Right ventricle myocardium superior (tissue), 1 donor: ENCODE results near the gene CTNNA2. TPM values are rescaled to one million over a fixed set of nuclear protein-coding genes. Genes with fewer than 3 reads are reported as not detected.
A peak's percentile ranks its signal among the peaks of the same experiment; 100 is the strongest.

Experiments
- ATAC-seq: fragments of 200-7000 bp; cut with Tn5 transposase; one replicate; pipeline ENCODE4 v1.9.1; 2020; ENCODE audit warnings: mild to moderate bottlenecking; ENCODE audit not compliant: poor library complexity
- DNase-seq: peaks from one replicate; pipeline ENCODE4 v3.0.0-alpha.2; 2020
- intact Hi-C: fragments of 100-400 bp; cut with DNase I; formaldehyde crosslinking; loops from one replicate; pipeline ENCODE4 v1.11.2; 2022
- total RNA-seq: library from RNA; stranded (reverse); fragmentation: NEBNext Ultra II Directional; extraction: Animal tissue kit (Norgen Biotek cat#: 25700); gene quantifications from one replicate; pipeline ENCODE4 v1.2.1, GENCODE V29; 2021
- donor health status: DM: no; HTN: yes; CAD: no; lungs with severe emphysema.

CTNNA2 gene
- total RNA-seq, 1 donor from 2014 or later = not detected

DNA sequence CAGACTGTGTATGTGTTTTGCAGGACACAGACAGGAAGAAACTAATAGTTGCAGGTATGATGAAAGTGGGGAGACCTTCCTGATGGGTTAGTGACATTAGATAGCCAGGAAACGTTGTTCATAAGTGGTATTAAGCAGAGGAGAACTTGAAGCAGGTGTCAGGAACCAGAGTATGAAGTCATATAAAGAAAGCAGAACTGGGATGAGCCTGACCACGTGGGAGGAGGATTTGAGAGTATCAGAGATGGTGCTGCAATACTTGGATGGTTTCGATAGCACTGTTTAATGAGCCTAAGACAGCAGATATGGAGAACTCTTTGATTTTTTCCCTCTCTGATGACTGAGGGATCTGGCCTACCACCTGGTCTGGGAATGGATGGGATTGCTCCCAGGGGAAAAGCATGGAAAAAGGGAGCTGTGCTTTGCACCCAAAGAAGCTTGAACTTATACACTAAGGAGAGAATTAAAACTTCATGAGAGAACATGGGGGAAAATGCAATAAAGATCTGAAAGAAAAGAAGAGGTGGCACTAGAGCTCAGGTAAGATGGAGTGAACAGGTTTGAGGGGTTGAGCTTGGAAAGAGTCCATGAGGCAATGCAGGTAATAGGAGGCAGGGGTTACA is 1017.7 kb downstream of the CTNNA2 start:
- intact Hi-C loops = no loop called here

DNA sequence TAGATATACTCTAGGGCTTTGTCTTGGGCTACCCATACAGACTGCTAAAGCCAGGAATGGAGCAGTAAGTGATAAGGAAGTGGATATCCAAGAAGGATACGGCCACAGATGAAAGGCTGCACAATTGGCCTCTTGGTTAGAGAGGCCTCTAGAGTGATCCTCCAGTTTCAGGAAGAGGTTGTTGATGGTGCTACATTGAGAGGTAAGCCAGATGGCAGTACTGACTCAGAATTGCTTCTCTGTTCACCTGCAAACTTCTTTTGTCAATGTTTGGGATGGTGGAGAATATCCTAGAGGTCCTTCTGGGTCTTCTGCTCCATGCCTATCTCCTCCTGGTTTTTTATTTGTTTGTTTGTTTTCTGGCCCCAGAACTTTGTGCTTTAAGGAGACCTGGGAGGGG is 1018.5 kb downstream of the CTNNA2 start:
- no peak for ATAC-seq
- DNase-seq = no peak
- intact Hi-C loops = no loop called here

More for the DNA sequence above, 1017.7 kb downstream of the CTNNA2 start:
- ATAC-seq (no peak), DNase-seq (no peak)

DNA sequence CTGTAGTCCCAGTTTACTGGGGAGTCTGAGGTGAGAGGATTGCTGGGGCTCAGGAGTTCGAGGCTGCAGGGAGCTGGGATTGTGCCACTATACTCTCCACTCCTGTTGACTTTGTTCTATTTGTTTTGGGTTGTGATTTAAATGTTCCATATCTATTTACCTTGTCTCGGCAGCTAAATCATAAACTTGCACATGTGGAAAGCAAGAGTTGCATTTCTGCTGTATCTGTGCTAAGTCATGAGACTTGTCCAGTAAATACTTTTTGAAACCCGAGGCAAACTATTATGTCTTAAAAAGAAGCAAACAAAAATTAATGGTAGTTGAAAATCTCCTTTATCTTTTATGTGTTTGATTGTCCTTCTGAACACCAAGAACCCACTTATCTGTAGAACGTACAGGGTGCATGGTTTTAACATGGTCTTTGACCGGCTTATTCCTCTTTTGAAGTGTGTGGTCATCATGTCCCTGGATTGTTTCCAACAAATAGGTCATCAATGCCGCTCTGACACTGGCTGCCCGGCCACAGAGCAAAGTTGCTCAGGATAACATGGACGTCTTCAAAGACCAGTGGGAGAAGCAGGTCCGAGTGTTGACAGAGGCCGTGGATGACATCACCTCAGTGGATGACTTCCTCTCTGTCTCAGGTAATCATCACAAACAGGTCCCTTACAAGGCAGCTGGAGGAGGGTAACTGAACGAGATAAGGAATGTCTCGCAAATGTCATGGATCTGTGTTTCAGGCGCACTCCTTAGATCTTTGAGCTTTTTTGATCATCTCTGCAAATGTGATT is 1032.8 kb downstream of the CTNNA2 start:
- intact Hi-C loops = no loop called here
- DNase-seq (no peak), ATAC-seq (no peak)

DNA sequence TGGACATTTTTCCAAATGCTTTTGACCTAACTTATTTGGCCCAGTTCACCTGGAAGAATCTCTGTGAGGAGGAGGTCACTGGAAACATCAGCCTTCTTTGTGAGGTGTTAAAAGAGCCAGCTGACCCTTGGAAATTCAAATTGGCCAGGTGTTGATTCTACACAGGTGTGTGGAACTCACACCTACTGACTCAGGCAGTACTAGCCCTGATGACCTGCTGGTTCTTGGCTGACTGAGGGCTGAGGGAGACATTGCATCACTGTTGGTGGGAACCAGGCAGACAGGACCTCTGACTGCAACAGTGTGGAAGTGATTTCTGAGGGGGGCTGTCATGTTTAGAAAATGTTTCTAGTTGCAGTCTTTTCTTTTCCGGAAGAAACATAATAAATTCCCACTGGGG is 1033.9 kb downstream of the CTNNA2 start:
- intact Hi-C loops = no loop called here
- DNase-seq (no peak), ATAC-seq (no peak)

DNA sequence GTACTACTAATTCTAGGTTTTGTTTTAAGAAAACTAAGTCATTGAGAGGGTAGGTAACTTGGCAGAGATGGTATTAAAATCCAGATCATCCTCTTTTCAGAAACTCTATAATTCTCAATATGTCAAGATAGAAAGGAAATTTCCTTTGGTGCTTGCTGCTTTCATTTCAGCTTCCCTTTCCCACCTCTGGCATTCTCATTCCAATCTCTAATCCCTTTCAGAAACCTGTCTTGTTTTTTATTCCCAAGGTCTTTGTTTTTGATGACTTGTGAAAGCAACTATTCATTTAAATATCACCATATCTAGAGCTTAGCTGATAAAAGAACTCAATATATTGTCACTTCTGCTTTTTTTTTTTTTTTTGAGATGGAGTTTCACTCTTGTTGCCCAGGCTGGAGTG is 1034.5 kb downstream of the CTNNA2 start:
- DNase-seq (no peak), ATAC-seq (no peak)
- intact Hi-C loops = no loop called here

GRCh38 chr2:80548469-80548868 is 1035.6 kb downstream of the CTNNA2 start:
- intact Hi-C loops = no loop called here
- DNase-seq (peak; percentile 84), ATAC-seq (peak; percentile 100)

- intact Hi-C loops = no loop called here
- no peak for ATAC-seq
- no peak for DNase-seq
Observed at GRCh38 chr2:80549901-80550300, 1037.0 kb downstream of the CTNNA2 start.

- DNase-seq (no peak), ATAC-seq (no peak)
- intact Hi-C loops = no loop called here
Observed at GRCh38 chr2:80560326-80560725, 1047.5 kb downstream of the CTNNA2 start.

DNA sequence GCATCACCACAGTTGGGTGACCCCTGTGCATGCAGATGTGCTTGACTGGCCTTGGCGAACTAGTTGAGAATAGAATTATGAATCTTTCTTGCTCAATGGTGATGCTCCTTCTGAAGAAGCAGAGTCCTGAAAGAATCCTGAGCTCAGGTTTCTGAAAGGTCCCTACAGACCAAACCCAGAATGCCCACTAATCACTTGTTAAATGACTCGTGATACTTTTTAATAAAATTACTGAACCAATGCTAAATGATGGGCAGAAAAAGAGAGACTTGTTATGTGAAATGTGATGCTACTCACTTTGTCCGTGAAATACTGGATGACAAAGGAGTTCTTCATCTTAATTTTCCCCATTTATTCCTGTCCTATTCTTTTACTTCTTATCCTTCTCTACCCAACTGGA is 1055.2 kb downstream of the CTNNA2 start:
- no peak for DNase-seq
- no peak for ATAC-seq
- intact Hi-C loops = no loop called here

- ATAC-seq = no peak
- no peak for DNase-seq
- intact Hi-C loops = no loop called here
Observed at GRCh38 chr2:80573167-80573566, 1060.3 kb downstream of the CTNNA2 start.

- no peak for DNase-seq
- no peak for ATAC-seq
- intact Hi-C loops = no loop called here
Observed at GRCh38 chr2:80573950-80574349, 1061.1 kb downstream of the CTNNA2 start.

GRCh38 chr2:80579756-80580155 is 1066.9 kb downstream of the CTNNA2 start:
- DNase-seq (no peak), ATAC-seq (no peak)
- intact Hi-C loops = no loop called here

GRCh38 chr2:80591233-80591632 is 1078.4 kb downstream of the CTNNA2 start:
- ATAC-seq (no peak), DNase-seq (no peak)
- intact Hi-C loops = no loop called here

GRCh38 chr2:80592106-80592505 is 1079.3 kb downstream of the CTNNA2 start:
- DNase-seq = no peak
- ATAC-seq = no peak
- intact Hi-C loops = no loop called here

- ATAC-seq (no peak), DNase-seq (no peak)
- intact Hi-C loops = no loop called here
Observed at GRCh38 chr2:80610108-80610507, 1097.3 kb downstream of the CTNNA2 start.

DNA sequence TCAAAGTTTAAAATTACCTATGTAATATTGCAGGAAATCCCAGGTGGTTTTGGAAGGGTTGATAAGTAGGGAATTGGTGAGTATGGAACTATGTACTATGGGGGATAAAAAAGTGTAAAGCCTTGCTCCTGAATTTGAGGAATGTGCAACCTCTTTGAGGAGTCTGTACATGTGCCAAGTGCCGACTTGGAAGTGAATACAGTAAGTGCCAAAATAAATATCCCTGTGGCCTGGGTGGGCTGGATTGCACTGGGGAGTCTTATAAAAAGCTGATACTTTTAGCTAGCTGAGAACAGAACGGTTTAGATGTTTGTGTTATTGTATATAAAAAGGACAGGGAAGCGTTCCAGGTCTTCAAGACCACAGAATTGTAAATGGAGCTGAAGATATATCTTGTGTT is 1108.8 kb downstream of the CTNNA2 start:
- DNase-seq (no peak), ATAC-seq (no peak)
- intact Hi-C loops = no loop called here

- DNase-seq (no peak), ATAC-seq (no peak)
- intact Hi-C loops = no loop called here
Observed at GRCh38 chr2:80624062-80624461, 1111.2 kb downstream of the CTNNA2 start.

DNA sequence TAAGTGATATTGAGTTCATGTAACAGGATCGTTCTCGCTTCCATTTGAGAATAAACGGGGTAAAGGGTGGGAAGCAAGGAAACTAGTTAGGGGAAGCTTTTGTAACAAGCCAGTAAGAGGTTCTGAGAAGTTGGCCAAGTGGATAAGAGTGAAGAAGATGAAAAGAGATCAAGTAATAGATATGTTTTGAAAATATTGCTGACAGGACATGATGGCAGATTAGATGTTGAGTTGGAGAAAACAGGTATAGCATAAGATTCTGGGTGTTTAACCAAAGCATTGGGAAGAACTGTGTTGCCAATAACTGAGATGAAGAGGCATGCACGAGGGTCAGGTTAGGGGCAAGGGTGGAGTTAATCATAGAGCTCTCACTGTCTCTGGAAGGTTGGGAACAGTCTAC is 1121.7 kb downstream of the CTNNA2 start:
- ATAC-seq (no peak), DNase-seq (no peak)
- intact Hi-C loops = no loop called here

DNA sequence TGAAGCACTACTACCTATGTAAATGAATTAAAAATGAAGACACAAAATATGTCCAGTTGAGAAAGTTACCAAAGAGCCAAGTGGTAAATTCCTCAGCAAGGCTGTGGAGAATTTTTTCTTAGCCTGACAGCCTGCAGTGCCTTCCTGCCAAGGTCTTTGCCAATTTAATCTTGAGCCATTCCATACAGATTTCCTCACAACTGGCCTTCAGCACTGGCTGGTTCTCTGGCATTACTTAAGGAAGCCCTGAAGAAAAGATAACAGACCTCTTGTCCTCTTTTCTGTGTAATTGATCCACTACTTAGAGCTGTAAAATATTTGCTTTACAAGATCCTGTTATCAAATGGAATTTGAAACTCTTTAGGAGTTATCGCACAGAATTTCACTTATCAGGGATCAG is 1125.9 kb downstream of the CTNNA2 start:
- ATAC-seq (no peak), DNase-seq (no peak)
- intact Hi-C loops = no loop called here

DNA sequence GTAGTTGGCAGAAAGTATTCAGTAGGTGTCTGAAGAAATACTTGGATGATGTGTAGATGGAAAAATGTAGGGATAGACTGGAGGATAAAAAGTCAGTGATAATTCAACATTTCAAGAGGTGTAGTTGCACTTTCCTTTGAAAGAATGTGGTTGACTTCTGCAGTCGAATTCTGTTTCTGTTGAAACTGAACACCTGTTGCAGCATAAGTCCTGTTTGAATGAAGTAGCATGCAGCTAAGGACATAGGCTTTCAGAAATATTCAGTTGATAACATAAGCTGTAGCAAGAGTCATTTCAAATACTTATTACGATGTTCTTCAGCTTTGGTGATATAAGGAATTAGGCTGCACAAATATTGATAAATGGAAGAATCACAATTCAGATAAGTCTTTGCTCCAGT is 1129.6 kb downstream of the CTNNA2 start:
- ATAC-seq = no peak
- intact Hi-C loops = no loop called here
- no peak for DNase-seq

GRCh38 chr2:80643598-80643997 is 1130.7 kb downstream of the CTNNA2 start:
- DNase-seq (no peak), ATAC-seq (no peak)
- intact Hi-C loops = no loop called here
